Measurements from ENCODE around the gene ZBTB20.

The ZBTB20 gene

GRCh38 chr3:114440700-114441099 is 706.4 kb downstream of the ZBTB20 start:
- Histone ChIP-seq H3K4me3 (ENCODE audit: low read depth, low read length) (no peak overlapping the region), H3K9ac (ENCODE audit: low read depth, low read length) (no peak overlapping the region), H3K36me3 (ENCODE audit: control insufficient read depth, insufficient read depth, low read length) (no peaks in the 10 kb centered on the region), H3K4me1 (ENCODE audit: control insufficient read depth, insufficient read depth, low read length) (no peaks in the 10 kb centered on the region), H3K9me3 (ENCODE audit: control insufficient read depth, insufficient read depth, low read length) (no peaks in the 10 kb centered on the region), H3K27me3 (ENCODE audit: control insufficient read depth, insufficient read depth, low read length) (no peaks in the 10 kb centered on the region)

- Histone ChIP-seq H3K4me3 (ENCODE audit: low read depth, low read length) (no peak overlapping the region), H3K27me3 (ENCODE audit: control insufficient read depth, insufficient read depth, low read length) (no peaks in the 10 kb centered on the region), H3K4me1 (ENCODE audit: control insufficient read depth, insufficient read depth, low read length) (no peaks in the 10 kb centered on the region), H3K9me3 (ENCODE audit: control insufficient read depth, insufficient read depth, low read length) (no peaks in the 10 kb centered on the region), H3K9ac (ENCODE audit: low read depth, low read length) (no peak overlapping the region), H3K36me3 (ENCODE audit: control insufficient read depth, insufficient read depth, low read length) (no peaks in the 10 kb centered on the region)
Measured at GRCh38 chr3:114439284-114439683, 707.8 kb downstream of the ZBTB20 start.

GRCh38 chr3:114437897-114438296 is 709.2 kb downstream of the ZBTB20 start:
- Histone ChIP-seq H3K27me3 (ENCODE audit: control insufficient read depth, insufficient read depth, low read length) (no peaks in the 10 kb centered on the region), H3K9me3 (ENCODE audit: control insufficient read depth, insufficient read depth, low read length) (no peaks in the 10 kb centered on the region), H3K36me3 (ENCODE audit: control insufficient read depth, insufficient read depth, low read length) (no peaks in the 10 kb centered on the region), H3K4me3 (ENCODE audit: low read depth, low read length) (no peak overlapping the region), H3K9ac (ENCODE audit: low read depth, low read length) (no peak overlapping the region), H3K4me1 (ENCODE audit: control insufficient read depth, insufficient read depth, low read length) (no peaks in the 10 kb centered on the region)

DNA sequence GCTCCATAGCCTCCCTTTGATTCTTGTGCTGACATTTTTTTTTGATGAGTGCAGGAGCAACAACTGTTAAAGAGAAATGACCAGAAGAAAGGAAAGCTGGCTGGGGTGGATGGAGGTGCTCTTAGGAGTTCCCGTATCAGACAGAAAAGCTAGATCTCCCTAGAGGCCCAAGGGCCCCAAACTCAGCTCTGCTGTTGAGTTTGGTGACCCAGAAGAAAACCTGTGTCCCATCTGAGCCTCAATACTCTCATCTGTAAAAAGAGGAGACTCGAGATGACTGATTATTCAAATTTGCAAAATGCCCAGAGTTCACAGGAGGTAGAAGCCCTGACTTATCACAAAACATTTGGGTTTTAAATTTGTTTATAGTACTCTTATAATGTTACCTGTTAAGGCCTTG is 710.9 kb downstream of the ZBTB20 start:
- Histone ChIP-seq H3K27me3 (ENCODE audit: control insufficient read depth, insufficient read depth, low read length) (no peaks in the 10 kb centered on the region), H3K9ac (ENCODE audit: low read depth, low read length) (no peak overlapping the region), H3K4me1 (ENCODE audit: control insufficient read depth, insufficient read depth, low read length) (no peaks in the 10 kb centered on the region), H3K36me3 (ENCODE audit: control insufficient read depth, insufficient read depth, low read length) (no peaks in the 10 kb centered on the region), H3K9me3 (ENCODE audit: control insufficient read depth, insufficient read depth, low read length) (no peaks in the 10 kb centered on the region), H3K4me3 (ENCODE audit: low read depth, low read length) (no peak overlapping the region)

- Histone ChIP-seq H3K27me3 (ENCODE audit: control insufficient read depth, insufficient read depth, low read length) (no peaks in the 10 kb centered on the region), H3K9me3 (ENCODE audit: control insufficient read depth, insufficient read depth, low read length) (no peaks in the 10 kb centered on the region), H3K4me3 (ENCODE audit: low read depth, low read length) (no peak overlapping the region), H3K4me1 (ENCODE audit: control insufficient read depth, insufficient read depth, low read length) (no peaks in the 10 kb centered on the region), H3K36me3 (ENCODE audit: control insufficient read depth, insufficient read depth, low read length) (no peaks in the 10 kb centered on the region), H3K9ac (ENCODE audit: low read depth, low read length) (no peak overlapping the region)
Measured at GRCh38 chr3:114435386-114436115, 711.5 kb downstream of the ZBTB20 start.

- Histone ChIP-seq H3K36me3 (ENCODE audit: control insufficient read depth, insufficient read depth, low read length) (no peaks in the 10 kb centered on the region), H3K9me3 (ENCODE audit: control insufficient read depth, insufficient read depth, low read length) (no peaks in the 10 kb centered on the region), H3K27me3 (ENCODE audit: control insufficient read depth, insufficient read depth, low read length) (no peaks in the 10 kb centered on the region), H3K4me1 (ENCODE audit: control insufficient read depth, insufficient read depth, low read length) (peaks cover 6% of the 10 kb centered on the region), H3K9ac (ENCODE audit: low read depth, low read length) (no peak overlapping the region), H3K4me3 (ENCODE audit: low read depth, low read length) (no peak overlapping the region)
Measured at GRCh38 chr3:114432310-114432709, 714.8 kb downstream of the ZBTB20 start.

- H3K36me3 ChIP-seq (ENCODE audit: control insufficient read depth, insufficient read depth, low read length): no peaks in the 10 kb centered on the region
- H3K9ac ChIP-seq (ENCODE audit: low read depth, low read length): no peak overlapping the region
- H3K4me1 ChIP-seq (ENCODE audit: control insufficient read depth, insufficient read depth, low read length): peaks cover 6% of the 10 kb centered on the region
- H3K27me3 ChIP-seq (ENCODE audit: control insufficient read depth, insufficient read depth, low read length): no peaks in the 10 kb centered on the region
- H3K9me3 ChIP-seq (ENCODE audit: control insufficient read depth, insufficient read depth, low read length): no peaks in the 10 kb centered on the region
- H3K4me3 ChIP-seq (ENCODE audit: low read depth, low read length): no peak overlapping the region
Measured at GRCh38 chr3:114428044-114428595, 719.0 kb downstream of the ZBTB20 start.

GRCh38 chr3:114427285-114428043 is 719.6 kb downstream of the ZBTB20 start:
- Histone ChIP-seq H3K36me3 (ENCODE audit: control insufficient read depth, insufficient read depth, low read length) (no peaks in the 10 kb centered on the region), H3K27me3 (ENCODE audit: control insufficient read depth, insufficient read depth, low read length) (no peaks in the 10 kb centered on the region), H3K9ac (ENCODE audit: low read depth, low read length) (no peak overlapping the region)

DNA sequence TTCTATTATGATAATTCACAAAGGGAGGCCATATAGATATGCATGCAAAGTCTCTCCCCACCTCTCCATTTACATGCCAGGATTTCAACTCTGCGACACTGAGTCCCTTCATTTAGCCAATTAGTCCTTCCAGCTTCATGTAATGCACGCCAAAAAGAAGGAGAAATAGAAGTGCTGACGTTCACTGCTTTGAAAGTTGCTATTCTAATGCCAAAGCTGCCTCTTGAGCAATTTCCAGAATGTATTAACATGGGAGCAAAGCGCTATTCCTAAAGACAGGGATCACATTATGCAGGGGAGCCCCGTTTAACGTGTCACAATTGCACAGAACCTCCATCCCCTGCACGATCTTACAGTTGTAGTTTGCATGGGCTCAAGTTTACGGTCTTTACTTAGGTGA is 722.8 kb downstream of the ZBTB20 start:
- Histone ChIP-seq H3K27me3 (ENCODE audit: control insufficient read depth, insufficient read depth, low read length) (no peaks in the 10 kb centered on the region), H3K4me1 (ENCODE audit: control insufficient read depth, insufficient read depth, low read length) (peaks cover 6% of the 10 kb centered on the region), H3K9me3 (ENCODE audit: control insufficient read depth, insufficient read depth, low read length) (no peaks in the 10 kb centered on the region), H3K36me3 (ENCODE audit: control insufficient read depth, insufficient read depth, low read length) (no peaks in the 10 kb centered on the region), H3K9ac (ENCODE audit: low read depth, low read length) (no peak overlapping the region), H3K4me3 (ENCODE audit: low read depth, low read length) (no peak overlapping the region)

More at GRCh38 chr3:114427285-114428043, 719.6 kb downstream of the ZBTB20 start:
- no peaks in the 10 kb centered on the region for H3K9me3 ChIP-seq (ENCODE audit: control insufficient read depth, insufficient read depth, low read length)
- peaks cover 6% of the 10 kb centered on the region for H3K4me1 ChIP-seq (ENCODE audit: control insufficient read depth, insufficient read depth, low read length)
- H3K4me3 ChIP-seq (ENCODE audit: low read depth, low read length): no peak overlapping the region

GRCh38 chr3:114421204-114421603 is 725.9 kb downstream of the ZBTB20 start:
- Histone ChIP-seq H3K4me3 (ENCODE audit: low read depth, low read length) (no peak overlapping the region), H3K9me3 (ENCODE audit: control insufficient read depth, insufficient read depth, low read length) (no peaks in the 10 kb centered on the region), H3K4me1 (ENCODE audit: control insufficient read depth, insufficient read depth, low read length) (peaks cover 5% of the 10 kb centered on the region), H3K9ac (ENCODE audit: low read depth, low read length) (no peak overlapping the region), H3K36me3 (ENCODE audit: control insufficient read depth, insufficient read depth, low read length) (no peaks in the 10 kb centered on the region), H3K27me3 (ENCODE audit: control insufficient read depth, insufficient read depth, low read length) (no peaks in the 10 kb centered on the region)

- no peaks in the 10 kb centered on the region for H3K9me3 ChIP-seq (ENCODE audit: control insufficient read depth, insufficient read depth, low read length)
- H3K4me3 ChIP-seq (ENCODE audit: low read depth, low read length): no peak overlapping the region
- H3K9ac ChIP-seq (ENCODE audit: low read depth, low read length): no peak overlapping the region
- H3K4me1 ChIP-seq (ENCODE audit: control insufficient read depth, insufficient read depth, low read length): peaks cover 5% of the 10 kb centered on the region
- no peaks in the 10 kb centered on the region for H3K27me3 ChIP-seq (ENCODE audit: control insufficient read depth, insufficient read depth, low read length)
- no peaks in the 10 kb centered on the region for H3K36me3 ChIP-seq (ENCODE audit: control insufficient read depth, insufficient read depth, low read length)
Measured at GRCh38 chr3:114420072-114420471, 727.0 kb downstream of the ZBTB20 start.

Measured in iPS-15b (cell line).